Fibroblast of skin of left quadriceps (primary cell): Measurements from ENCODE around the gene ANKMY1.

Experiments
- DNase-seq, 2 experiments: peaks; one replicate each; pipeline ENCODE4 v3.0.0-alpha.2; 2013; ENCODE audit warnings: low read depth in 2 of 2

The ANKMY1 gene

GRCh38 chr2:240579771-240580614 lies 22.2 kb upstream of the ANKMY1 start:
- DNase-seq = no peak

DNA sequence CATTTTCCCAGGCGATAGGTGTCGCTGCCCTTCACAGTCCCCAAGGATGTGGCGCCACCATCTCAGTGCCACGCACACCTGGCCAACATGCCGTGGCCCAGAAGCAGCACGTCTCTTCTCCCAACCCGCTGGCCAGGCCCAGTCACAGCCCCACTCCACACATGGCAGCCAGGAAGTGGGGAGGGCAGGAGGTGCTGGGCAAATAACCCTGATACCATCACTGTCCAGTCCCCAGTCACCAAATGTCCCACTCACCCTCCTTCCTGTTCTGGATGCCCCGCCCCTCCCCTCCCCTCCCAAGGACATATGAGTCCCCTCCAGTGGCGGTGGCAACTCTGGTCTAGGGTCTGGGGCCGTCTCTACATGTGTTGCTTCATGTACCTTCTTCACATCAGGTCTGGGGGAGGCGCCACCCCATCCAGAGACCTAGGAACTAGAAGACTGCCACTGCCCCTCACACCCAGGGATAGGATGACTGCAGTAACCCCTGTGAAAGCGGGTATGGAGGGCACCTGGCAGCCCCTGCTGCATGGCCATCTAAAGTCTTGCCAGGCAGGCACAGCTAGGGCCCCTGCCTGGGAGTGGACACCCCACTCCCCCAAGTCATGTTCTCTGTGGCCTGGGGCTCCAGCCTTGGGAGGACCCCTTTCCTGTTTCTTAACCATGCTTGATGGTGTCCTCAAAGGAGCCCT lies 21.4 kb upstream of the ANKMY1 start:
- no peak for DNase-seq

DNA sequence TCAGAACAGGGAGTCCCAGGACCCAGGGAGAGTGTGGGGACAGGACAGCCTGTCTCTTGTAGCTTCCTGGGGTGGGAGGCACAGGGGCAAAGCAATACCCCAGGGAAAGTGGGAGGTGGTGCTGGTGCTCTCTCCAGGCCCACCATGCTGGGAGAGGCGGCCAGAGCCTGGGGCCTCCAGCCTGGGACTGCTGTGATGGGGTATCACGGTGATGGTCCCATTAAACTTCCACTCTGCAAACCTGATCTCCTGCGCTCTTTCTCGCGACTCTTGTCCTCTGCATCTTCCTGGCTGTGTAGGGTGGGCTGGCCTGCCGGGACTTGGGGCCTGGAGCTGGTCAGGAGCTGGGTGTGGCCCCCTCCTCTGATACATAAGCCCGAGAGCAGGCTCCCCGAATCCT lies 20.7 kb upstream of the ANKMY1 start:
- DNase-seq = no peak

DNA sequence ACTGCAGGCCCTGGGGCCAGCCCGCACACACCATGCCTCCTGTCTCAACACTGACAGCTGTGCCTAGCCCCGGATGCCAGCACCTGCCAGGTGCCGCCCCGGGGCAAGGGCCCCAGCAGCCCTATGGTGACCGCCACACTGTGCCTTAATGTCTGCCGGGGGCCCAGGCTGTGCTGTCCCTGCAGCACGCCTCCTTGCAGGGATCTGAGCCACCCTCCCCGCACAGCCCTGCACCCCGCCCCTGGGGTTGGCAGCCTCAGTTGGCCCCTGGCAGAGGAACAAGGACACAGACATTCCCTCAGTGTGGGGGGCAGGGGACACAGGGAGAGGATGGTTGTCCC lies 20.3 kb upstream of the ANKMY1 start:
- no peak for DNase-seq

DNA sequence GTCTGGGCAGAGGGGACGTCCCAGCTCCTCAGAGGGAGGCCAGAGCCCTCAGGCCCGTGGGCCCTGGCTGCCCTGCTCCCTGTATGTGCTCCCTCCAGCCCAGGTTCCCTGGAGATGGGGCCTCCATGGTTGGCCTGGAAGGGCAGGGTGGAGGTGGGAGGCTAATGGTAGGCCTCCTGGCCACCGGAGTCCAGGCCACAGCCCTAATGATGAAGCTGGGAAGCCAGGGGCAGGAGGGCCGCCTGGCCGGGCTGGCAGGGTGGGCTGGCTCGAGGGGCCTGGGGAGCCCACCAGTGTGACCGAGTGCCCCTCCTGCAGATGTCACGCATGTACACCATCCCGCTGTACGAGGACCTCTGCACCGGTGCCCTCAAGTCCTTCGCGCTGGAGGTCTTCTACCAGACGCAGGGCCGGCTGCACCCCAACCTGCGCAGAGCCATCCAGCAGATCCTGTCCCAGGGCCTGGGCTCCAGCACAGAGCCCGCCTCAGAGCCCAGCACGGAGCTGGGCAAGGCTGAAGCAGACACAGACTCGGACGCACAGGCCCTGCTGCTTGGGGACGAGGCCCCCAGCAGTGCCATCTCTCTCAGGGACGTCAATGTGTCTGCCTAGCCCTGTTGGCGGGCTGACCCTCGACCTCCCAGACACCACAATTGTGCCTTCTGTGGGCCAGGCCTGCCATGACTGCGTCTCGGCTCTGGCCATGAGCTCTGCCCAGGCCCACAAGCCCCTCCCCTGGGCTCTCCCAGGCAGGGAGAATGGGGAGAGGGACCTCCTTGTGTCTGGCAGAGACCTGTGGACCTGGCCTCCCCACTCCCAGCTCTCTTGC lies 19.7 kb upstream of the ANKMY1 start:
- DNase-seq = no peak

DNA sequence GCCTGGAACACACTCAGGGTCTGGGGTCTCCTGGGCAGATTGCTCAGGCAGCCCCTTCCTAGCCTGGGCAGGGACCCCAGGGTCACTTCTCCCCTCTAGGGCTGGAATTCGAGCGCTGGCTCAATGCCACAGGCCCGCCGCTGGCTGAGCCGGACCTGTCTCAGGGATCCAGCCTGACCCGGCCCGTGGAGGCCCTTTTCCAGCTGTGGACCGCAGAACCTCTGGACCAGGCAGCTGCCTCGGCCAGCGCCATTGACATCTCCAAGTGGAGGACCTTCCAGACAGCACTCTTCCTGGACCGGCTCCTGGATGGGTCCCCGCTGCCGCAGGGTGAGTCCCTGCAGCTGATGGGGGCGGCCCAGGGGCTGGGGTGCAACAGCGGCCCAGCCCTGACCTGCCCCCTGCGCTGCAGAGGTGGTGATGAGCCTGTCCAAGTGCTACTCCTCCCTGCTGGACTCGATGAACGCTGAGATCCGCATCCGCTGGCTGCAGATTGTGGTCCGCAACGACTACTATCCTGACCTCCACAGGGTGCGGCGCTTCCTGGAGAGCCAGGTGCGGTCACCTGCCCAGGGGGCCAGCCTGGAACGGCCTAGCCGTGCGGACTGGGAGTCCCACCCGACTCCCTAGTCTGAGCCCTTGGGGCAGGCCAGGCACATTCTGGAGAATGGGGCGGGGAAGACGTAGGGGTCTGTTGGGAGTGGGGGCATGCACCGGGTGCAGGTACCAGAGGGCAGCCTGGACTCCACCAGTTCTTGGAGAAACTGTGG lies 18.8 kb upstream of the ANKMY1 start:
- DNase-seq = no peak

DNA sequence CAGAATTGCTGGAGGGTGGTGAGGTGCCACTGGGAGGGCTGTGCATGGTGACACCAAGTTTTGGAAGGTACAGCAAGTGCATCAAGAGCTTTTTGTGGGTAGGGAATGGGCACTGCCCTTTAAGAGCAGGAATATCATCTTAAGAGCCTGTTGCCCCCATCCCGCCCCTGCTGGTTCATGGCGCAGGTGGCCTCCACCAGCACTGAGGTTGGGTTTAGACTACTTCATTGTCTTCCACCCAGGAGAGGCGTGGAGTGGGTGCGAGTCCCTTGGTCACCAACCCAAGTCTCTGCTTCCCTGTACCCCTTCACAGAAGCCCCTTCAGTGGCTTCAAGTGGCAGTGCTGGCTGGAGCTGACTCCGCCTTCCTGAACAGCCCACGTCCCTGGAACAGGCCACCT lies 18.2 kb upstream of the ANKMY1 start:
- no peak for DNase-seq

DNA sequence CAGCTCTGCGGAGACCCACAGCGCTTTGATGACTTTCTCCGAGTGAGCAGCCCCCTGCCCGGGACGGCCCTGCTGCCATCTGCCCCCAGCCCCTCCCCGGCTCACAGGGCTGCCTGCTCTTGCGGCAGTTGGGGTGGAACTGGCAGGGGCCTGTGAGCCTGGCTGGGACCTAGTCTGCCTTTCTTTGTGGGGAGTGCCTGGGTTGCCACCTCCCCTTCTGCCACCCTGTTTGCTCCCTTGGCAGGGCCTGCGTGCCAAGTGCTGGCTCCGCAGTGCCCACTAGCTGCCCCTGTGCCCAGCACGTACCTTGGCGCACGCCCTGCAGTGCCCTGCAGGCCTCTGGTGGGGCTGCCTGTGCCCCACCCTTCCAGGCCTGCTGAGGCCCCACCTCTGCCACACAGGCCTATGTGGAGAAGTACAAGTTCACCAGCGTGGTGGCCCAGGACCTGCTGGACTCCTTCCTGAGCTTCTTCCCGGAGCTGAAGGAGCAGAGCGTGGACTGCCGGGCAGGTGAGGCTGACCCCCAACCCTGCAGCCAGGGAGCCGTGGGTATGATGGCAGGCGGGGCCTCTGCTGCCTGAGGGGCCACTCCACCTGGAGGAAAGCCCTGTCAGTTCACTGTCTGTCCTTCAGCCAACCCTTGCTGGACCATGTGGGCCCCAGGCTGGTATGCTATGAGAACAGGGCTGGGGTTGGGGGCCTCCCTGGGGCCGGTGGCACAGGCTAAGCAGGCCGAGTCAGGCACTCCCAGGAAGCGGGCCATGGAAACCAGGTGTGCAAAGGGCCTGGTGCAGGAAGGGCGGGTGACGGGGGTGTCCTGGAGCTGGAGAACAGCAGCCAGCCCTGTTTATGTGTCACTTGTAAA lies 17.5 kb upstream of the ANKMY1 start:
- DNase-seq = no peak

- DNase-seq = no peak
Measured at GRCh38 chr2:240574386-240575100, 16.8 kb upstream of the ANKMY1 start.

GRCh38 chr2:240573516-240574385 lies 16.0 kb upstream of the ANKMY1 start:
- DNase-seq = no peak

- DNase-seq = no peak
Measured at GRCh38 chr2:240573071-240573515, 15.3 kb upstream of the ANKMY1 start.

- DNase-seq = no peak
Measured at GRCh38 chr2:240572141-240573031, 14.6 kb upstream of the ANKMY1 start.

DNA sequence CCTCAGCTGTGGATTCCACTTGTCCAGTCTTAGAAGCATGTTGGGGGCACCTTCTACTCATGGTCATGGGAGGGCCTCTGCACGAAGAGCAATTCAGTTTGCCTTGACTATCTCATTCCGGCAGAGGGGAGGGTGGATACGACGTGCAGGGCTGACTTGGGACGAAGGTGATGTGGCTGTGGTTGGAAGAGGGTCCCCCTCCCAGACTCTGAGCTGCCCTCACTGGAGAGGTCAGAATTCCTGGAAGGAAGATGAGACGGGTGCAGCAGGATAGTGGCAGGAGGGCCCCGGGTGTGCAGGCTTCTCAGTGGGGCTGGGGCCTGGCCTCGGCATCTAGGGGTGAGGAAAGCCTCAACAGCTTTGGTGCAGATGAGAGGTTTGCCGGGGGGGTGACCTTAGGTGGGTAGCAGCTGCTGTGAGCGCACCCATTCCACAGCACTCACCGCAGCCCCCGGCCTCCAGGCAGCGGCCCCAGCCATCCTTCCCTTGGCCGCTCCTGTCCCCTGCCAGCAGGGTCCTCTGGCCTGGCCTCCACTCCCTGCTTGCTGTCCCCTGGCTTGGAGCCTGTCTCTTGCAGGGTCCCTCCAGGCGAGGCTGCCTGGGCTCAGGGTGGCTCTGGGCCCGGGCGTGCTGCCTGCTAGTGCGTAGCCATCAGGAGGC lies 13.7 kb upstream of the ANKMY1 start:
- DNase-seq = no peak

DNA sequence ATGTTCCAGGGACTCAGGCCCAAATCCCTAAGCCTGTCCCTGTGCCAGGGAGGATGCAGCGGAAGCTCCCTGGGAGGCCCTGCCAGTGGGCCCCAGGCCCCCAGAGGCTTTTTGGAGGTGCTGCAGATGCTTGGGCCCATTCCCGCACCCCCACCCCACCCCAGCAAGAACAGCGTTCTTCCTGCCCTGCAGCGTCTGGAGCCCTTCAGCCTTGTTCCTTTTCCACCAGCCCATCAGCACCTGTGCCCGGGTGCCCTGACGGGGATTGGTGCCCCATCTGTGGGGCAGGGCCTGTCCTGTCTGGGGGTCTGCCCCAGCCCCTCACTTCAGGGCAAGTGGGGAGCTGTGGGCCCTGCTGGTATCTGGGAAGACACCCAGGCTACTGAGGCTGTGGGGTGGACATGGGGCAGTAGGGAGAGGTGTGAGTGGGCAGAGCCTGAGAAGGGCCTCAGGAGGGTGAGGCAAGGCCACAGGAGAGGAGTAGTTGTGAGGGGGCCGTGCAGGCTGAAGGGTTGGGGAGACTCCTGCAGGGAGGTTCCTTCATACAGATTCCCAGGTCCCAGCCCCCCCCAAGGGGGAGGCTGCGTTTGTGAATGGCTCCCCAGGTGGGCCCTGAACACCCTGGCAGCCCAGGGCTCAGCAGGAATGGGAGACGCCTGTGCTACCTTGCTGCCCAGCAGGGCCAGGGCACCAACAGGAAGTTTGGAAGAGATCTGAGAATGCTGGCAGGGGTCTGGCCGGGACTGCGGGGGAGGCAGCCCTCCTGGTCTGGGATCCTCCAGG lies 12.9 kb upstream of the ANKMY1 start:
- DNase-seq = no peak

DNA sequence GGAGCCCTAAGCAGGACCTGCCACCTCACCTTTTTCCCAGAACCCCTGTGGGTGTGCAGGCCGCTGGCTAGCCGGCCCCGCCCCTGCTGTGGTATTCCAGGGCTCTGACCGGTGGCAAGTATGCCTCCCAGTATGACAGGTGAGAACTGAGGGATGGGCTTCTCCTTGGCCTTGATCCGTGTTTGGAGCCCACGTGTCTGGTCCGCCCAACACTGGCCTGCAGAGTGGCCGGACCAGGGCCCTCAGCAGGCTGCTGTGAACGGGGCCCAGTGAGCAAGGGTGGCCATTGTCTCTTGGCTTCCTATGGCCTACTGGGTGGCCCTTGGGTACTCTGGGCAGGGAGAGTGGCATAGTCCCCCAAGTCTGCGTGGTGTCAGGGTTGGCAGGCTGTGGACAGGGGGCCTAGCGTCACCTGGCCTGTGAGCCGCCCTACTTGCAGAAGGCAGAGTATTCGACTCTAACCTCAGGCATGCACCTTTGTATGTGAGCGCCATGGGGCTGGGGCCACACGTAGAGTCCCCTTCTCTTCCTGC lies 12.3 kb upstream of the ANKMY1 start:
- DNase-seq = no peak

DNA sequence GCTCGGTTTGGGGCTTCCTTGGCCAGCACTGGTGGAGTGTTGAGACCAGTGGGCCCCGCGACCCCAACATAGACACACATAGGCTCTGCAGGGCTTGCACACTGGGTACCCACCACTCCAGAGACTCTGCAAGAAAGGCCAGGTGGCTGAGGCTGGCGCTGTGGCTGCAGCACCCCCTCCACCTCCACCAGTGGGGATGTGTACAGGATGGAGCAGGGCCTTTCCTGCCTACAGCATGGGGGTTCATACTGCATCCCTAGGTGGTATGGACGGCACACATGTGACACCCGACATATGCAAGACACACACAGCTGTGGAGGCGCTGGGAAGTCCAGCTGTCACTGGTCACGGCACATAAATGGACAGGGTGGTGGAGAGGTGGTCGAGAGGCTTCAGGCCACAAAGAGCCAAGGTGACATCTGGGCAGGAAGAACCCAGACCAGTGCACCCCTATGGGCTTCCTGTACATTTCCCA lies 11.8 kb upstream of the ANKMY1 start:
- no peak for DNase-seq
